K562 (cell line): Measurements from ENCODE around the gene ACP5. TPM values are rescaled to one million over a fixed set of nuclear protein-coding genes. Genes with fewer than 3 reads are reported as not detected.

Source experiments
- ASH1L ChIP-seq: fragments of 450-650 bp; IDR thresholded peaks from 2 replicates; pipeline ENCODE4 v1.6.1; 2018; ENCODE audit warnings: borderline replicate concordance, mild to moderate bottlenecking, low read depth; ENCODE audit not compliant: partially characterized antibody
- CC2D1A ChIP-seq: fragments of 450-650 bp; IDR thresholded peaks from 2 replicates; pipeline ENCODE4 v1.6.1; 2017; ENCODE audit warnings: mild to moderate bottlenecking
- GTF2E2 ChIP-seq: fragments of 200-800 bp; sonication (Bioruptor generic); IDR thresholded peaks from 2 replicates; pipeline ENCODE4 v1.6.1; 2016; ENCODE audit warnings: missing genetic modification characterization, missing compliant biosample characterization
- ILF3 ChIP-seq: fragments of 450-650 bp; IDR thresholded peaks from 2 replicates; pipeline ENCODE4 v1.6.1; 2018; ENCODE audit warnings: antibody characterized with exemption, mild to moderate bottlenecking, moderate library complexity, borderline replicate concordance
- ILK ChIP-seq: fragments of 450-650 bp; IDR thresholded peaks from 2 replicates; pipeline ENCODE4 v1.6.1; 2016; ENCODE audit warnings: missing genetic modification characterization, low read depth, mild to moderate bottlenecking, missing compliant biosample characterization, moderate library complexity, borderline replicate concordance
- KDM5B ChIP-seq: fragments of 200-600 bp; sonication (generic); IDR thresholded peaks from 2 replicates; pipeline ENCODE4 v1.6.1; 2012; ENCODE audit warnings: low read depth, mild to moderate bottlenecking, moderate library complexity, low read length, control low read depth, inconsistent platforms; ENCODE audit not compliant: insufficient replicate concordance
- KLF10 ChIP-seq: fragments of 250-450 bp; sonication (Bioruptor Pico); IDR thresholded peaks from 2 replicates; pipeline ENCODE4 v1.6.1; 2021; ENCODE audit warnings: matching md5 sums
- NBN ChIP-seq: fragments of 450-650 bp; IDR thresholded peaks from 2 replicates; pipeline ENCODE4 v1.6.1; 2016; ENCODE audit warnings: low read depth, mild to moderate bottlenecking
- NCOR1 ChIP-seq: fragments of 450-650 bp; IDR thresholded peaks from 2 replicates; pipeline ENCODE4 v1.6.1; 2016; ENCODE audit warnings: mild to moderate bottlenecking, moderate library complexity
- NONO ChIP-seq, 2 experiments: fragments of 200-400 bp in 1 of 2; fragments of 450-650 bp in 1 of 2; formaldehyde crosslinking in 1 of 2; IDR thresholded peaks; 2 replicates each; pipeline ENCODE4 v1.6.1; 2017; ENCODE audit warnings: low read depth in 2 of 2, mild to moderate bottlenecking in 2 of 2, moderate library complexity in 2 of 2, low read length in 1 of 2
- NRF1 ChIP-seq, 2 experiments: fragments of 450-650 bp; IDR thresholded peaks in 1 of 2; conservative IDR thresholded peaks in 1 of 2; 2 replicates each; pipeline ENCODE4 v1.6.1; 2014; ENCODE audit warnings: mild to moderate bottlenecking in 2 of 2
- STAT5A ChIP-seq: IDR thresholded peaks from 2 replicates; pipeline ENCODE4 v1.6.1; 2012; ENCODE audit warnings: low read length, inconsistent platforms, borderline replicate concordance
- ZFP1 ChIP-seq: fragments of 450-650 bp; formaldehyde crosslinking; IDR thresholded peaks from 2 replicates; pipeline ENCODE4 v1.4.0; 2020; ENCODE audit warnings: mild to moderate bottlenecking, mixed read lengths
- ZFX ChIP-seq: sonication (generic); formaldehyde crosslinking; IDR thresholded peaks from 2 replicates; pipeline ENCODE4 v1.8.0; 2022; ENCODE audit warnings: mild to moderate bottlenecking, missing genetic modification reagents, moderate library complexity
- ZNF589 ChIP-seq: fragments of 200-800 bp; sonication (Bioruptor generic); IDR thresholded peaks from 2 replicates; pipeline ENCODE4 v1.6.1; 2016; ENCODE audit warnings: low read depth, missing genetic modification characterization, missing compliant biosample characterization
- ZNF780A ChIP-seq: fragments of 250-450 bp; sonication (Bioruptor Pico); IDR thresholded peaks from 2 replicates; pipeline ENCODE4 v1.5.0; 2021; ENCODE audit warnings: mild to moderate bottlenecking
- polyA plus RNA-seq, 8 experiments: library from polyadenylated mRNA; depleted of rRNA in 4 of 8; stranded (reverse) in 5 of 8; unstranded in 3 of 8; fragments of >200 nt; fragmentation: Nextera tagmentation in 2 of 8; fragmentation: Illumina TruSeq in 1 of 8; extraction: Ambion mirVana in 2 of 8; extraction: Trizol in 1 of 8; gene quantifications; 2 replicates each; pipeline versions ENCODE4 v1.2.1 to v1.2.3, GENCODE V29; 2011 to 2014; ENCODE audit warnings: inconsistent platforms in 1 of 8, missing spikeins in 1 of 8
- total RNA-seq, 7 experiments: library from RNA; depleted of rRNA in 6 of 7; stranded (reverse); fragments of >200 nt in 6 of 7; fragmentation: Illumina TruSeq in 2 of 7; extraction: Trizol in 2 of 7; gene quantifications; 2 replicates each; pipeline versions ENCODE4 v1.2.1 to v1.2.3, GENCODE V29; 2011 to 2021; ENCODE audit warnings: low replicate concordance in 1 of 7
- TF ChIP-seq, protein P1 (sequence below), 3 experiments: fragments of 200-800 bp in 1 of 3; sonication (Bioruptor generic) in 1 of 3; sonication (generic) in 1 of 3; formaldehyde crosslinking in 1 of 3; IDR thresholded peaks; 2 replicates each; pipeline versions ENCODE4 v1.6.1 to v1.8.0; 2016 to 2022; ENCODE audit warnings: mild to moderate bottlenecking in 2 of 3, missing compliant biosample characterization in 2 of 3, missing genetic modification characterization in 2 of 3, missing genetic modification reagents in 1 of 3
- TF ChIP-seq, protein P2 (sequence below): fragments of 250-450 bp; sonication (Bioruptor Pico); IDR thresholded peaks from 2 replicates; pipeline ENCODE4 v1.4.0; 2020; ENCODE audit warnings: mild to moderate bottlenecking
- TF ChIP-seq, protein P3 (sequence below): fragments of 450-650 bp; formaldehyde crosslinking; conservative IDR thresholded peaks from 2 replicates; pipeline ENCODE4 v1.4.0; 2022; ENCODE audit warnings: mild to moderate bottlenecking, missing genetic modification characterization
- TF ChIP-seq, protein P4 (sequence below), 2 experiments: IDR thresholded peaks; 2 replicates each; pipeline ENCODE4 v1.6.1; 2012; ENCODE audit warnings: improper control_type of control experiment in 2 of 2, low read depth in 2 of 2, low read length in 2 of 2, borderline replicate concordance in 1 of 2

ACP5 gene
- total and polyA plus RNA-seq, 9 of the 15 experiments (the other 6 are each of a cell fraction or from before 2014, with no cell fraction given): 0.06 to 1.1 (median 0.31) TPM; not detected in 1

DNA sequence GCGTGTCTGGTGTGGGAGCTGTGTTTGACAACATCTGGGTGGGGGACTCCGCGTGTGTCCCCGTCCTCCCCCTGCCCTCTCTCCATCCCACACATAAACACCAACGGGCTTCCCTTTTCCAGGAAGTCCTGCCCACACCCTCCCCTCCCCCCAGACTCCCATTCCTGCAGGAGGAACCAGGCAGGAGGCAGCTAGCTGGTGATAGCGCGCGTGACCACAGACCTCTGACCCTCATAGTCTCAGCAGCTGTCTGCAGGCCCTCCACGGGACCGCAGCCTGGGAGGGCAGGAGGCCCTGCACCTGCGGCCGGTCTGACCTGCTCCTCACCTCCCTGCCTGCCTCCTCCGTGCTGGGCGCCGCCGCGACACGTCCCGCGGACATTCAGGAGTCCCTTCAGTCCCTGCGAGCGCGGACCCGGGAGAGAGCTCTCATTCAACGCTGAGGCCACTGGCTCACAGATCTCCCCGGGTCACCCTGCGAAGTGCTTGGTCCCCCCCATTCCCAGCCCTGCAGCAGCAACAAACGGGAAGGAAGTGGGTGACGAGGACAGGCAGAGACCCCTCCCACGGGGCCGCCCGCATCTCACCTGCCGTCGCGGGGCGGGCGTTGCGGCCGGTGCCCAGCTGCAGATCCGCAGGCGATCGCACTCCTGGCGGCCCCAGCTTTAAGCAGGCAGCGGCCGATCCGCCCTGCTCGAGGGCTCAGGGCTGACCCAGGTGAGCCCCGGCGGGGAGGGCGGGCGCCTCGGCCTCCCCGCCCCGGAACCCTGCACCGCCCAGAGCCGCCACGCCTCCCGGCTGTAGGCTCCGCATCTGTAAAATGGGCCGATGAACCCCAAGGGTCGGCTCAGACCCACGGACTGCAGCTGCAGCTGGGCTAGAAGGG, 1.1 kb upstream of the ACP5 start (continued):
- no peak for TF ChIP-seq KDM5B
- no peak for TF ChIP-seq ILF3
- no peak for TF ChIP-seq GTF2E2 (tag)
- no peak; the same call in 1 of the 2 replicates for TF ChIP-seq CC2D1A
- TF ChIP-seq ZNF589 (CRISPR knock-in tag): peak; percentile 65
- peak; percentile 62 for TF ChIP-seq ZFX (CRISPR knock-in tag)
- TF ChIP-seq, protein P1, sequence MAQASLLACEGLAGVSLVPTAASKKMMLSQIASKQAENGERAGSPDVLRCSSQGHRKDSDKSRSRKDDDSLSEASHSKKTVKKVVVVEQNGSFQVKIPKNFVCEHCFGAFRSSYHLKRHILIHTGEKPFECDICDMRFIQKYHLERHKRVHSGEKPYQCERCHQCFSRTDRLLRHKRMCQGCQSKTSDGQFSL (CRISPR knock-in tag; IDR thresholded peaks at IDR 0.05): peak; percentile 65; the same call in 1 of the 2 replicates
- TF ChIP-seq, protein P1 (tag; IDR thresholded peaks at IDR 0.05): no peak
- TF ChIP-seq ZFP1 (CRISPR knock-in tag): no peak
- TF ChIP-seq NONO (IDR thresholded peaks at IDR 0.05; ENCODE audit: low read depth in 2 of 2, low read length in 1 of 2): peak in 1 of 2 experiments; percentile 53; a peak in 1 of 4 replicates
- TF ChIP-seq, protein P2, sequence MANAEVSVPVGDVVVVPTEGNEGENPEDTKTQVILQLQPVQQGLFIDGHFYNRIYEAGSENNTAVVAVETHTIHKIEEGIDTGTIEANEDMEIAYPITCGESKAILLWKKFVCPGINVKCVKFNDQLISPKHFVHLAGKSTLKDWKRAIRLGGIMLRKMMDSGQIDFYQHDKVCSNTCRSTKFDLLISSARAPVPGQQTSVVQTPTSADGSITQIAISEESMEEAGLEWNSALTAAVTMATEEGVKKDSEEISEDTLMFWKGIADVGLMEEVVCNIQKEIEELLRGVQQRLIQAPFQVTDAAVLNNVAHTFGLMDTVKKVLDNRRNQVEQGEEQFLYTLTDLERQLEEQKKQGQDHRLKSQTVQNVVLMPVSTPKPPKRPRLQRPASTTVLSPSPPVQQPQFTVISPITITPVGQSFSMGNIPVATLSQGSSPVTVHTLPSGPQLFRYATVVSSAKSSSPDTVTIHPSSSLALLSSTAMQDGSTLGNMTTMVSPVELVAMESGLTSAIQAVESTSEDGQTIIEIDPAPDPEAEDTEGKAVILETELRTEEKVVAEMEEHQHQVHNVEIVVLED: no peak
- TF ChIP-seq, protein P3, sequence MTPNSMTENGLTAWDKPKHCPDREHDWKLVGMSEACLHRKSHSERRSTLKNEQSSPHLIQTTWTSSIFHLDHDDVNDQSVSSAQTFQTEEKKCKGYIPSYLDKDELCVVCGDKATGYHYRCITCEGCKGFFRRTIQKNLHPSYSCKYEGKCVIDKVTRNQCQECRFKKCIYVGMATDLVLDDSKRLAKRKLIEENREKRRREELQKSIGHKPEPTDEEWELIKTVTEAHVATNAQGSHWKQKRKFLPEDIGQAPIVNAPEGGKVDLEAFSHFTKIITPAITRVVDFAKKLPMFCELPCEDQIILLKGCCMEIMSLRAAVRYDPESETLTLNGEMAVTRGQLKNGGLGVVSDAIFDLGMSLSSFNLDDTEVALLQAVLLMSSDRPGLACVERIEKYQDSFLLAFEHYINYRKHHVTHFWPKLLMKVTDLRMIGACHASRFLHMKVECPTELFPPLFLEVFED (CRISPR knock-in tag): no peak
- TF ChIP-seq, protein P4, sequence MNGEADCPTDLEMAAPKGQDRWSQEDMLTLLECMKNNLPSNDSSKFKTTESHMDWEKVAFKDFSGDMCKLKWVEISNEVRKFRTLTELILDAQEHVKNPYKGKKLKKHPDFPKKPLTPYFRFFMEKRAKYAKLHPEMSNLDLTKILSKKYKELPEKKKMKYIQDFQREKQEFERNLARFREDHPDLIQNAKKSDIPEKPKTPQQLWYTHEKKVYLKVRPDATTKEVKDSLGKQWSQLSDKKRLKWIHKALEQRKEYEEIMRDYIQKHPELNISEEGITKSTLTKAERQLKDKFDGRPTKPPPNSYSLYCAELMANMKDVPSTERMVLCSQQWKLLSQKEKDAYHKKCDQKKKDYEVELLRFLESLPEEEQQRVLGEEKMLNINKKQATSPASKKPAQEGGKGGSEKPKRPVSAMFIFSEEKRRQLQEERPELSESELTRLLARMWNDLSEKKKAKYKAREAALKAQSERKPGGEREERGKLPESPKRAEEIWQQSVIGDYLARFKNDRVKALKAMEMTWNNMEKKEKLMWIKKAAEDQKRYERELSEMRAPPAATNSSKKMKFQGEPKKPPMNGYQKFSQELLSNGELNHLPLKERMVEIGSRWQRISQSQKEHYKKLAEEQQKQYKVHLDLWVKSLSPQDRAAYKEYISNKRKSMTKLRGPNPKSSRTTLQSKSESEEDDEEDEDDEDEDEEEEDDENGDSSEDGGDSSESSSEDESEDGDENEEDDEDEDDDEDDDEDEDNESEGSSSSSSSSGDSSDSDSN (IDR thresholded peaks at IDR 0.05; ENCODE audit: borderline replicate concordance in 1 of 2, low read depth in 2 of 2, low read length in 2 of 2): peak in 1 of 2 experiments; percentile 81; a peak in 2 of 4 replicates
- no peak for TF ChIP-seq ILK (tag)
- 0 out of 4 replicates have a peak, but pooled peaks of 1 of the 2 experiments have one; percentile 20 for TF ChIP-seq NRF1 (conservative IDR thresholded peaks at IDR 0.05 in 1 of 2, IDR thresholded peaks at IDR 0.05 in 1 of 2)
- TF ChIP-seq ZNF780A (CRISPR knock-in tag): no peak
- peak; percentile 32; the same call in 1 of the 2 replicates for TF ChIP-seq STAT5A
- no peak for TF ChIP-seq KLF10 (CRISPR knock-in tag)
- TF ChIP-seq NCOR1: peak; percentile 88
- peak; percentile 65; the same call in 1 of the 2 replicates for TF ChIP-seq NBN
- TF ChIP-seq ASH1L: no peak
